Body of pancreas (tissue), 4 donors: Measurements from ENCODE around the gene MAGEF1. TPM values are rescaled to one million over a fixed set of nuclear protein-coding genes. Genes with fewer than 3 reads are reported as not detected.

Experiments used
- ATAC-seq: fragments of 150-250 bp; one replicate; pipeline ENCODE4 v1.9.1; 2016
- DNase-seq, 4 donors: peaks; one replicate each; pipeline ENCODE4 v3.0.0-alpha.2; 2019
- H3K27ac ChIP-seq, 4 donors: fragments of 200-600 bp; sonication (generic); 1 replicate in 3 of 4; 2 replicates in 1 of 4; pipeline versions ENCODE4 v1.5.1 to v1.6.1; 2016 to 2019; ENCODE audit warnings: mild to moderate bottlenecking in 1 of 4, mixed read lengths in 1 of 4, moderate library complexity in 1 of 4
- H3K27me3 ChIP-seq, 2 donors: fragments of 200-600 bp; sonication (generic); one replicate each; pipeline ENCODE4 v1.6.0; 2016; ENCODE audit warnings: mild to moderate bottlenecking in 1 of 2
- H3K36me3 ChIP-seq, 2 donors: fragments of 200-600 bp; sonication (generic); replicated peaks in 1 of 2; 2 replicates each; pipeline ENCODE4 v1.5.1; 2016; ENCODE audit warnings: low read depth in 2 of 2; ENCODE audit not compliant: insufficient read depth in 1 of 2
- H3K4me1 ChIP-seq: fragments of 200-600 bp; sonication (generic); one replicate; pipeline ENCODE4 v1.6.0; 2016
- H3K4me3 ChIP-seq, 2 donors: fragments of 200-600 bp; sonication (generic); 1 replicate in 1 of 2; 2 replicates in 1 of 2; pipeline ENCODE4 v1.5.1; 2016 to 2019
- H3K9me3 ChIP-seq, 3 donors: fragments of 200-600 bp; sonication (generic); 1 replicate in 2 of 3; 2 replicates in 1 of 3; pipeline ENCODE4 v1.5.1; 2016
- POLR2A ChIP-seq, 3 donors: fragments of 450-650 bp; IDR thresholded peaks; one replicate each; pipeline ENCODE4 v1.6.1; 2016; ENCODE audit warnings: antibody characterized with exemption in 3 of 3, mild to moderate bottlenecking in 2 of 3
- WGBS, 2 donors: methylation state at CpG; one replicate each; pipeline ENCODE4 v1.1.5; 2017; 5-methylcytosine and 5-hydroxymethylcytosine counted together
- intact Hi-C: fragments of 100-400 bp; cut with DNase I; formaldehyde crosslinking; loops from one replicate; pipeline ENCODE4 v1.15.1; 2023
- total RNA-seq, 2 donors: library from RNA; depleted of rRNA; stranded (reverse); fragments of >200 nt; gene quantifications; one replicate each; pipeline ENCODE4 v1.1.0, GENCODE V29; 2016
- TF ChIP-seq, protein P1 (sequence below), 7 experiments: fragments of 450-650 bp in 4 of 7; fragments of 200-600 bp in 3 of 7; sonication (generic) in 3 of 7; IDR thresholded peaks; one replicate each; pipeline ENCODE4 v1.5.1; 2016 to 2019; ENCODE audit warnings: antibody characterized with exemption in 7 of 7

Gene MAGEF1
- total RNA-seq, 2 donors from 2014 or later = 21.8 to 31.1 TPM

DNA sequence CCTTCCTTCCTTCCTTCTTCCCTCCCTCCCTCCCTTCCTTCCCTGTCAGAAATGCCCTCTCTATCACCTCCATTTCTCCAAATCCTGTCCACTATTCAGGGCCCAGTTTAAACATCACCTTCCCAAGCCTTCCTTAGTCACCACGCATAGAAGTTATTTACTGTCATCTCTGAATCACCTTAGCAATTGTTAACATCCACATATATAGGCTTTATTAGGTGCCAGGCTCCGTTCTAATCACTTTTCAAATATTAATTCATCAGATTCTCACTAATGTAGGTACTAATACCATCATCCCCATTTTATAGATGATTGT lies 1.1 kb upstream of the MAGEF1 start:
- ATAC-seq (no peak), DNase-seq (no peak)
- no peak overlapping the region for H3K4me3 ChIP-seq
- TF ChIP-seq, protein P1, sequence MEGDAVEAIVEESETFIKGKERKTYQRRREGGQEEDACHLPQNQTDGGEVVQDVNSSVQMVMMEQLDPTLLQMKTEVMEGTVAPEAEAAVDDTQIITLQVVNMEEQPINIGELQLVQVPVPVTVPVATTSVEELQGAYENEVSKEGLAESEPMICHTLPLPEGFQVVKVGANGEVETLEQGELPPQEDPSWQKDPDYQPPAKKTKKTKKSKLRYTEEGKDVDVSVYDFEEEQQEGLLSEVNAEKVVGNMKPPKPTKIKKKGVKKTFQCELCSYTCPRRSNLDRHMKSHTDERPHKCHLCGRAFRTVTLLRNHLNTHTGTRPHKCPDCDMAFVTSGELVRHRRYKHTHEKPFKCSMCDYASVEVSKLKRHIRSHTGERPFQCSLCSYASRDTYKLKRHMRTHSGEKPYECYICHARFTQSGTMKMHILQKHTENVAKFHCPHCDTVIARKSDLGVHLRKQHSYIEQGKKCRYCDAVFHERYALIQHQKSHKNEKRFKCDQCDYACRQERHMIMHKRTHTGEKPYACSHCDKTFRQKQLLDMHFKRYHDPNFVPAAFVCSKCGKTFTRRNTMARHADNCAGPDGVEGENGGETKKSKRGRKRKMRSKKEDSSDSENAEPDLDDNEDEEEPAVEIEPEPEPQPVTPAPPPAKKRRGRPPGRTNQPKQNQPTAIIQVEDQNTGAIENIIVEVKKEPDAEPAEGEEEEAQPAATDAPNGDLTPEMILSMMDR (IDR thresholded peaks at IDR 0.05) = no peak
- TF ChIP-seq POLR2A (IDR thresholded peaks at IDR 0.05) = no peak
- H3K9me3 ChIP-seq = no peaks in the 10 kb centered on the region
- H3K27ac ChIP-seq = no peak overlapping the region
- H3K27me3 ChIP-seq = no peaks in the 10 kb centered on the region
- H3K36me3 ChIP-seq = no peaks in the 10 kb centered on the region
- peaks cover 18% of the 10 kb centered on the region for H3K4me1 ChIP-seq
- 51 to 63% methylated on average over 2 of the region's 2 CpGs for WGBS, 2 donors
- intact Hi-C loops = loop anchor here (10.0 kb wide), 2 partner anchors 62 to 138 kb away; no protein-coding TSS in a partner anchor

DNA sequence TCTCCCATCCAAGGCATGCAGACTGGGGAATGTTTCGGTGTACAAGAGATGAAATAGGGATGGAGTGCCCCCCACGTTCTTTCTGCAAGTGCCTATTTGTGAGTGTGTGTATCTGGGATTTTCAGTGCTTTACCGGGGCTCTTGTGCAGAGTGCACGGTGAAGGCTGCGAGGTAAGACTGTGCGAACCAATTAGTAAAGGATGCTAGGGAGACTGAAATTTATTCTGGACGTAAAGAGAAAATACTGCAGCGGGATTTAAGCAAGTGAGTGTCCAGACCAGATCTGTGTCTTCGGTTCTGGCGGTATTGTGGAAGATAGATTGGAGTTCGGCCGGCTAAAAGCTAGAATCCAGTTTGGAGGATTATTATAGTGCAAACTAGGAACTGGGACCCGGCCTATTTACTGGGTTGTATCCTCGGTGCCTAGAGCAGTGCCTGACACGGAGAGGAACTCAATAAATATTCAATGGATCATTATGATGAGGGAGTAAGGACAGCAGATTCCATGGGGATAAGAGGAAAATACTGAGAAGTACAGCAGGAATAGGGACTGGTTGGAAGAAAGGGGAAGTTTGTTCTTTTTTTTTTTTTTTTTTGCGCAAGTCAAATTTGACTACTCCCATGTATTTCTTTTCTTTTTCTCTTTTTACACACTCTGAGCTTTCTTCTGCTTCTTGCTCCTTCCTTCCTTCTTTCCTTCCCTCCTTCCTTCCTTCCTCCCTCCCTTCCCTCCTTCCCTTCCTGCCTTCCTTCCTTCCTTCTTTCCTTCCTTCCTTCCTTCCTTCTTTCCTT lies 580 bp upstream of the MAGEF1 start:
- Histone ChIP-seq H3K36me3 (no peaks in the 10 kb centered on the region), H3K4me3 (peak overlapping the region; percentile 39 to 44), H3K4me1 (peaks cover 18% of the 10 kb centered on the region), H3K27me3 (no peaks in the 10 kb centered on the region), H3K27ac (peak overlapping the region; percentile 82 to 98 (median 91)), H3K9me3 (no peaks in the 10 kb centered on the region)
- 4 to 9% methylated on average over 16 of the region's 16 CpGs for WGBS, 2 donors
- DNase-seq (no peak), ATAC-seq (no peak)
- TF ChIP-seq, protein P1 (IDR thresholded peaks at IDR 0.05) = no peak
- TF ChIP-seq POLR2A (IDR thresholded peaks at IDR 0.05) = no peak
- intact Hi-C loops = loop anchor here (10.0 kb wide), 2 partner anchors 62 to 138 kb away; no protein-coding TSS in a partner anchor

DNA sequence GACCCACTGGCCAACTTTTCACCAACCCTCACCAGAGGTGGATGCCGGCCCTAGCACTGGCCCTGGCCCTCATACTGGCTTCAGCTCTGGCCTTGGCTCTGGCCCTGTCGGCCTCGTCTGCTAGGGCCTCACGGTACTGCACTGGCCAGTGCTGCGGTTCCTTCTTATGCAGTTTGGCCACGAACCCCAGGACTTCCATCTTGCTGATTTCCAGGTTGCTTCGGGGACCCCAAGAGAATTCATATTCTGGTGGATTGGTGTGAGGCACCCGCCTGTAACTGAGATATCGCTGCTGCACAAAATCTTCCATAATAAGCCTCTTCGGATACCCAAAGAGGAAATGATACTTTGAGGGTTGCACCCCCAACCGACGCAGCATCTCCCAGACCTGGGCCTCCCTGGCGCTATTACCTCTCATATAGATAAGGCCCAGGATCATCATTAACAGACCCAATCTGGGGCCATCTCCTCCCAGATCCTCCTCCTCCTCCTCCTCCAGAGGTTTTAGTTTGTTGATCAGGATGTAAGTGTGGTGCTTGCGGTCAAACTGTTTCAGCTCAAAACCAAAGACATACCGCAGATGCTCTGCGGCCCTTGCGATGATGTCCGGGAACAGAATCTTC lies 883 bp downstream of the MAGEF1 start:
- no peak for TF ChIP-seq POLR2A (IDR thresholded peaks at IDR 0.05)
- TF ChIP-seq, protein P1 (IDR thresholded peaks at IDR 0.05) = no peak

DNA sequence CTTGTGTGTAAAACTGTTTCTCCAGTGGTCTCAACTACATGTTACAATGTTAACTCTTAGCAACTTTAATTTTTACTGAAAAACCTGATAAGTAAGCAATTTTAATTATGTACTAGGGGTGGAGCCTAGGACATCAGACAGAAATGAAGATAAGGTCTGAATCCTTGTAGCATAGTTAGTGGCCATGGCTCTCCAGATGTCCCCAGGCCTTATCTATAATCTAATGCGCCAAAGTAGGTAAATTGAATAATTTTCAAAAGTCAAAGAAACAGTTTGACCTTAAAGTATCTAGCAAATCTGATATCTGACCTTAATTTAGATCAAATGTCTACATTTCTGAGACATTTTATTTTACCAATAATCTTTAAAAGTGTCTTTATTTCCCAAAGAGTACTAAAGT lies 8.2 kb downstream of the MAGEF1 start:
- WGBS, 2 donors = 91 to 96% methylated on average over 1 of the region's 1 CpG
- no peaks in the 10 kb centered on the region for H3K9me3 ChIP-seq
- ATAC-seq = no peak

More for the DNA sequence above, 883 bp downstream of the MAGEF1 start:
- H3K27ac ChIP-seq = peak overlapping the region; percentile 82 to 98 (median 91)
- ATAC-seq (no peak), DNase-seq (peak in 2 of 4 donors; percentile 24 to 27)
- intact Hi-C loops = loop anchor here (10.0 kb wide), 2 partner anchors 64 to 136 kb away; no protein-coding TSS in a partner anchor
- peaks cover 18% of the 10 kb centered on the region for H3K4me1 ChIP-seq
- H3K27me3 ChIP-seq = no peaks in the 10 kb centered on the region
- H3K36me3 ChIP-seq = no peaks in the 10 kb centered on the region
- H3K9me3 ChIP-seq = no peaks in the 10 kb centered on the region
- whole genome bisulfite sequencing, 2 donors = 0 to 4% methylated on average over 11 to 18 of the region's 18 CpGs
- peak overlapping the region; percentile 39 to 44 for H3K4me3 ChIP-seq

More for the DNA sequence above, 8.2 kb downstream of the MAGEF1 start:
- TF ChIP-seq, protein P1 (IDR thresholded peaks at IDR 0.05) = no peak
- no peak for TF ChIP-seq POLR2A (IDR thresholded peaks at IDR 0.05)
- Histone ChIP-seq H3K4me3 (no peak overlapping the region), H3K4me1 (no peaks in the 10 kb centered on the region), H3K27ac (no peak overlapping the region), H3K27me3 (no peaks in the 10 kb centered on the region), H3K36me3 (no peaks in the 10 kb centered on the region)
- no peak for DNase-seq
- intact Hi-C loops = no loop called here
